ENCODE data around the gene TXNL4A. TPM values are rescaled to one million over a fixed set of nuclear protein-coding genes. Genes with fewer than 3 reads are reported as not detected.

Gene TXNL4A
- total RNA-seq, 1 donor from 2014 or later, result 44.3 TPM

DNA sequence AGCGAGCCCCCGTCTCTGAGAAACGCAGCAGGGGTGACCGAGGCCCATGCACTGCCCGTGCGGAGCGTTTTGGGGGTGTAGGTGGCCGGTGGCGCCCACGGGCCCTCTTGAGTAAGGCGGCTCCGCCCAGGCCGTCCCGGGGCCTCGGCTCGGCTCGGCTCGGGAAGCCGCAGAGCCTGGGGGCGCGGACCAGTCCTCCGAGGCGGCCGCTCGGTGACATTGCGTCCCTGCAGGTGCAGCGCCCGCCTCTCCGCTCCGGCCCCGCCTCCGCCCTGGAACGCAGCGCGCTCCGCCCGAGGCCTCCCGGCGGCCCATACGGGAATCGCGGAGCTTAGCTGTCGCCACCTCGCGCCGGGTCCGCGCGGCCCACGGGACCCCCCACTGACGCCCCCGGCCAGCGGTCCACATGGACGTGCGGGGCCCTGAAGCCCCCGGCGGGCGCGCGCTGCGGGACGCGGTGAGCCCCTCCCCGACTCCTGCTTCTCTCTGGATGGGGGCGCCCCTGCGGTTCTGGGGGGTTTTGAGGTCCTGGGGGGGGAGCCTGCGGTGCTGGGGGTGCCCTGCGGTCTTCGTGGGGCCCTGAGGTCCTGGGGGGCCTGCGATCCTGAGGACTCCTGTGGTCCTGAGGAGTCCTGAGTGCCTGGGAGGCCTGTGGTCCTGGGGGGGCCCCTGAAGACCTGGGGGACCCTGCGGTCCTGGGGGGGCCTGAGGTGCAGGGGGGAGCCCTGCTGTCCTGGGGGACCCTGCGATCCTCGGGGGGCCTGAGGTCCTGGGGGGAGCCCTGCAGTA lies 23.8 kb downstream of the TXNL4A start, which contains the start of gene HSBP1L1:
TSS of gene HSBP1L1 (plus strand) at position 314 of the 789 bp plus-strand sequence. CDS start at position 407, 93 bp downstream.
- peaks cover 36% of the 10 kb centered on the region for H3K4me1 Mint-ChIP-seq
- H3K27ac Mint-ChIP-seq, result no peak within 1 kb of the TSS
- H3K36me3 Mint-ChIP-seq, result peaks cover 8% of the 10 kb centered on the region
- Histone ChIP-seq H3K27me3 (peaks cover 57% of the 10 kb centered on the region), H4K20me1 (ENCODE audit: low read depth) (peaks cover 39% of the 10 kb centered on the region), H3K27ac (no peak within 1 kb of the TSS), H3K4me1 (peaks cover 23% of the 10 kb centered on the region), H3K36me3 (no peaks in the 10 kb centered on the region), H3K4me3 (peak within 1 kb of the TSS; percentile 60), H2AFZ (replicated peaks) (no peak within 1 kb of the TSS), H3K9me3 (ENCODE audit: low read depth) (no peaks in the 10 kb centered on the region), H3K4me2 (peak within 1 kb of the TSS; percentile 92), H3F3A (ENCODE audit: low read depth) (peaks cover 31% of the 10 kb centered on the region), H3K9ac (no peak within 1 kb of the TSS), H3K79me2 (ENCODE audit: low read depth) (no peaks in the 10 kb centered on the region)
- no peaks in the 10 kb centered on the region for H3K9me3 Mint-ChIP-seq
- peak; percentile 47 for TF ChIP-seq CTCF (IDR thresholded peaks at IDR 0.05)
- TF ChIP-seq EZH2 (IDR thresholded peaks at IDR 0.05), result no peak
- DNase-seq (ENCODE audit: low spot score), result peak; percentile 94
- peak within 1 kb of the TSS; percentile 70 for H3K4me3 Mint-ChIP-seq
- H3K27me3 Mint-ChIP-seq (ENCODE audit: insufficient read depth, low read depth), result peaks cover 12% of the 10 kb centered on the region

DNA sequence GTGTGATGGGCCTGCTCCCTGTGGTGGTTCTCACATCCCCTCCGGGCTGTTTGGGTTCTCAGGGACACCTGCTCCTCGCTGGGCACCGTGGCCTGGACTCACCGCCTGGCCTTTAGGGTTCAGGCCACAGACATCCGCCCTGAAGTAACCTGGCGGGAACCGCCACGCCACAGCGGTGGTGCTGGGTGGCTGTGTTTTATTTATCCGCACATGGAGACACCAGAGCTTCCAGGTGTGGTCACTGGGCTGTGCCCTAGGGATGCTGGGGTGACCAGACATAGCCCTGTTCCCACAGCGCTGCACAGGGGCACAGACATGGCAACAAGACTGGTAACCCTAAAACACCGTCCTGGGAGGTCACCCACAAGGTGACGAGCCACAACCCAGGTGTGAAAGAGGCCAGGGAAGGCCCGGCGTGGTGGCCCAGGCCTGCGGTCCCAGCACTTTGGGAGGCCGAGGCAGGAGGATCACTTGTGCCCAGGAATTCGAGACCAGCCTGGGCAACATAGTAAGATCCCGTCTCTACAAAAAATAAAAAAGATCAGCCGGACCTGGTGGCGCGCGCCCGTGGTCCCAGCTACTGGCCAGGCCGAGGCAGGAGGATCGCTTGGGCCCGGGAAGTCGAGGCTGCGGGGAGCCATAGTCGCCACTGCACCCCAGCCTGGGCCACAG lies 24.6 kb downstream of the TXNL4A start:
- peaks cover 27% of the 10 kb centered on the region for H3K4me1 ChIP-seq
- H3K9me3 ChIP-seq (ENCODE audit: low read depth), result no peaks in the 10 kb centered on the region
- H3K27me3 ChIP-seq, result peaks cover 65% of the 10 kb centered on the region
- no peak overlapping the region for H3K27ac ChIP-seq
- H3K4me3 Mint-ChIP-seq, result peak overlapping the region; percentile 70
- peaks cover 39% of the 10 kb centered on the region for H4K20me1 ChIP-seq (ENCODE audit: low read depth)
- H3K9ac ChIP-seq, result no peak overlapping the region
- peaks cover 6% of the 10 kb centered on the region for H3K36me3 Mint-ChIP-seq
- H3K36me3 ChIP-seq, result no peaks in the 10 kb centered on the region
- H3K4me3 ChIP-seq, result peak overlapping the region; percentile 60
- no peaks in the 10 kb centered on the region for H3K9me3 Mint-ChIP-seq
- peaks cover 35% of the 10 kb centered on the region for H3F3A ChIP-seq (ENCODE audit: low read depth)
- H2AFZ ChIP-seq (replicated peaks), result no peak overlapping the region
- peaks cover 12% of the 10 kb centered on the region for H3K27me3 Mint-ChIP-seq (ENCODE audit: insufficient read depth, low read depth)
- peak overlapping the region; percentile 92 for H3K4me2 ChIP-seq
- no peak for DNase-seq (ENCODE audit: low spot score)
- no peaks in the 10 kb centered on the region for H3K79me2 ChIP-seq (ENCODE audit: low read depth)
- H3K27ac Mint-ChIP-seq, result no peak overlapping the region
- no peak for TF ChIP-seq EZH2 (IDR thresholded peaks at IDR 0.05)
- TF ChIP-seq CTCF (IDR thresholded peaks at IDR 0.05), result no peak
- no peak for TF ChIP-seq EZH2phosphoT487 (IDR thresholded peaks at IDR 0.05)
- peaks cover 36% of the 10 kb centered on the region for H3K4me1 Mint-ChIP-seq

- Histone ChIP-seq H3F3A (ENCODE audit: low read depth) (peaks cover 40% of the 10 kb centered on the region), H3K4me3 (no peak overlapping the region), H4K20me1 (ENCODE audit: low read depth) (peaks cover 39% of the 10 kb centered on the region), H3K4me1 (peaks cover 27% of the 10 kb centered on the region), H3K9me3 (ENCODE audit: low read depth) (no peaks in the 10 kb centered on the region), H3K9ac (no peak overlapping the region), H3K36me3 (no peaks in the 10 kb centered on the region), H3K4me2 (no peak overlapping the region), H3K27ac (no peak overlapping the region), H3K27me3 (peaks cover 67% of the 10 kb centered on the region), H3K79me2 (ENCODE audit: low read depth) (no peaks in the 10 kb centered on the region), H2AFZ (replicated peaks) (no peak overlapping the region)
- peaks cover 6% of the 10 kb centered on the region for H3K36me3 Mint-ChIP-seq
- peak overlapping the region; percentile 54 for H3K4me3 Mint-ChIP-seq
- peak; percentile 25 for DNase-seq (ENCODE audit: low spot score)
- H3K9me3 Mint-ChIP-seq, result no peaks in the 10 kb centered on the region
- peaks cover 12% of the 10 kb centered on the region for H3K27me3 Mint-ChIP-seq (ENCODE audit: insufficient read depth, low read depth)
- TF ChIP-seq EZH2 (IDR thresholded peaks at IDR 0.05) (peak; percentile 14), CTCF (IDR thresholded peaks at IDR 0.05) (no peak)
- H3K27ac Mint-ChIP-seq, result peak overlapping the region; percentile 42
- H3K4me1 Mint-ChIP-seq, result peaks cover 36% of the 10 kb centered on the region
These were observed 25.3 kb downstream of the TXNL4A start for GRCh38 chr18:79962835-79963657.
